NCI-H446 (cell line): ENCODE data around the gene CDCP1.

Experiments used
- DNase-seq, 2 experiments: peaks; one replicate each; lab custom pipeline; 2025; lab: John Stamatoyannopoulos, UW

Gene CDCP1

GRCh38 chr3:45145681-45146614 is at the start of gene CDCP1:
Gene CDCP1, minus strand, starts transcription at chr3:45146378. Its CDS starts 91 bp downstream, at chr3:45146287.
- DNase-seq: no peak

- DNase-seq: no peak
These were observed 48.6 kb upstream of the CDCP1 start for GRCh38 chr3:45194791-45195190.

GRCh38 chr3:45191924-45192417 is 45.8 kb upstream of the CDCP1 start:
- no peak for DNase-seq

- DNase-seq: no peak
These were observed 45.2 kb upstream of the CDCP1 start for GRCh38 chr3:45191424-45191823.

GRCh38 chr3:45188719-45189659 is 42.8 kb upstream of the CDCP1 start:
- DNase-seq: peak in 1 of 2 experiments; percentile 33

- DNase-seq: no peak
These were observed 41.5 kb upstream of the CDCP1 start for GRCh38 chr3:45187694-45188141.

GRCh38 chr3:45186871-45187270 is 40.7 kb upstream of the CDCP1 start:
- no peak for DNase-seq

GRCh38 chr3:45185461-45185860 is 39.3 kb upstream of the CDCP1 start:
- DNase-seq: no peak

GRCh38 chr3:45185052-45185451 is 38.9 kb upstream of the CDCP1 start:
- no peak for DNase-seq

GRCh38 chr3:45183872-45184262 is 37.7 kb upstream of the CDCP1 start:
- DNase-seq: no peak

GRCh38 chr3:45182915-45183871 is 37.0 kb upstream of the CDCP1 start:
- no peak for DNase-seq

GRCh38 chr3:45181496-45181895 is 35.3 kb upstream of the CDCP1 start:
- no peak for DNase-seq

- DNase-seq: no peak
These were observed 34.7 kb upstream of the CDCP1 start for GRCh38 chr3:45180899-45181298.

GRCh38 chr3:45180051-45180450 is 33.9 kb upstream of the CDCP1 start:
- no peak for DNase-seq

GRCh38 chr3:45179163-45179562 is 33.0 kb upstream of the CDCP1 start:
- no peak for DNase-seq

- DNase-seq: peak in 1 of 2 experiments; percentile 17
These were observed 32.2 kb upstream of the CDCP1 start for GRCh38 chr3:45178183-45179023.

GRCh38 chr3:45176912-45177311 is 30.7 kb upstream of the CDCP1 start:
- no peak for DNase-seq

- DNase-seq: no peak
These were observed 28.1 kb upstream of the CDCP1 start for GRCh38 chr3:45174234-45174633.

GRCh38 chr3:45173776-45174175 is 27.6 kb upstream of the CDCP1 start:
- no peak for DNase-seq

- no peak for DNase-seq
These were observed 25.1 kb upstream of the CDCP1 start for GRCh38 chr3:45171283-45171682.
